A673 (cell line): ENCODE data around the gene AMZ1. TPM values are rescaled to one million over a fixed set of nuclear protein-coding genes. Genes with fewer than 3 reads are reported as not detected.
"Not testable (repeated sequence)": the region's sequence is repeated elsewhere in the genome, so short reads cannot be mapped to it uniquely, and the experiment has no call there.

Experiments used
- BruUV-seq: library from RNA; stranded (reverse); fragments of 400-500 nt; replicated peaks from 2 replicates; lab custom pipeline; 2021; lab: Mats Ljungman, UMichigan
- CTCF ChIA-PET: fragments of 300-600 bp; sonication (Branson Sonifier 250); formaldehyde crosslinking; loops from one replicate; lab custom pipeline; 2022; ENCODE audit warnings: antibody characterized with exemption; lab: Charles Lee
- POLR2A ChIA-PET: fragments of 300-600 bp; sonication (Branson Sonifier 250); formaldehyde crosslinking; loops from one replicate; lab custom pipeline; 2022; ENCODE audit warnings: antibody characterized with exemption; ENCODE audit not compliant: low non-redundant PET; lab: Charles Lee
- DNase-seq: peaks from one replicate; pipeline ENCODE4 v3.0.0-alpha.2; 2015; ENCODE audit warnings: low spot score
- H3K27ac ChIP-seq: fragments of 200-600 bp; sonication (generic); 2 replicates; pipeline ENCODE4 v1.5.1; 2016; ENCODE audit warnings: mixed run types, low read depth, mild to moderate bottlenecking, mixed read lengths, antibody characterized with exemption, low read length; ENCODE audit not compliant: poor library complexity, severe bottlenecking
- H3K27me3 ChIP-seq: fragments of 200-600 bp; sonication (generic); replicated peaks from 2 replicates; pipeline ENCODE4 v1.6.1; 2017; ENCODE audit warnings: mixed run types, low read depth, mild to moderate bottlenecking, mixed read lengths, antibody characterized with exemption, low read length; ENCODE audit not compliant: insufficient read depth, poor library complexity
- H3K36me3 ChIP-seq: fragments of 200-600 bp; sonication (generic); 2 replicates; pipeline ENCODE4 v1.6.1; 2016; ENCODE audit warnings: mixed run types, mild to moderate bottlenecking, mixed read lengths, antibody characterized with exemption, low read length; ENCODE audit not compliant: insufficient read depth, poor library complexity, severe bottlenecking
- H3K4me1 ChIP-seq: fragments of 200-600 bp; sonication (generic); 2 replicates; pipeline ENCODE4 v1.6.1; 2017; ENCODE audit warnings: mixed run types, mild to moderate bottlenecking, mixed read lengths, antibody characterized with exemption, low read length; ENCODE audit not compliant: insufficient read depth, poor library complexity, severe bottlenecking
- H3K4me3 ChIP-seq: fragments of 200-600 bp; sonication (generic); 2 replicates; pipeline ENCODE4 v1.5.1; 2016; ENCODE audit warnings: low read depth, mixed run types, mild to moderate bottlenecking, mixed read lengths, low read length; ENCODE audit not compliant: poor library complexity, severe bottlenecking
- H3K9me3 ChIP-seq: fragments of 200-600 bp; sonication (generic); 2 replicates; pipeline ENCODE4 v1.6.1; 2016; ENCODE audit warnings: mixed run types, low read depth, mild to moderate bottlenecking, mixed read lengths, antibody characterized with exemption, low read length; ENCODE audit not compliant: poor library complexity, severe bottlenecking
- CTCF ChIP-seq: fragments of 300-800, 200-600 bp; sonication (generic); conservative IDR thresholded peaks from 2 replicates; pipeline ENCODE4 v1.5.1; 2017; ENCODE audit warnings: low read depth, mild to moderate bottlenecking, antibody characterized with exemption, low read length, moderate library complexity, mixed read lengths
- EZH2 ChIP-seq: fragments of 200-600 bp; sonication (generic); IDR thresholded peaks from 2 replicates; pipeline ENCODE4 v1.6.1; 2017; ENCODE audit warnings: borderline replicate concordance, low read depth, mild to moderate bottlenecking, mixed read lengths, antibody characterized with exemption, low read length; ENCODE audit not compliant: poor library complexity, severe bottlenecking
- intact Hi-C: fragments of 100-400 bp; cut with micrococcal nuclease; formaldehyde crosslinking; loops from one replicate; pipeline ENCODE4 v1.10.0; 2022; ENCODE audit not compliant: unreplicated experiment
- total RNA-seq: library from RNA; stranded (reverse); gene quantifications from 2 replicates; pipeline ENCODE4 v1.2.3, GENCODE V29; 2021

The AMZ1 gene
- total RNA-seq, 1 experiment from 2014 or later = not detected

GRCh38 chr7:2721842-2722241 lies 33.8 kb downstream of the AMZ1 start:
- H3K4me3 ChIP-seq = no peak overlapping the region
- TF ChIP-seq EZH2 (no peak), CTCF (no peak)
- no peaks in the 10 kb centered on the region for H3K27me3 ChIP-seq
- CTCF ChIA-PET = no interaction called here
- no peaks in the 10 kb centered on the region for H3K4me1 ChIP-seq
- no peak overlapping the region for H3K27ac ChIP-seq
- BruUV-seq = no TSS peak
- intact Hi-C loops = no loop called here
- DNase-seq = no peak
- POLR2A ChIA-PET = no interaction called here
- no peaks in the 10 kb centered on the region for H3K9me3 ChIP-seq
- no peaks in the 10 kb centered on the region for H3K36me3 ChIP-seq

DNA sequence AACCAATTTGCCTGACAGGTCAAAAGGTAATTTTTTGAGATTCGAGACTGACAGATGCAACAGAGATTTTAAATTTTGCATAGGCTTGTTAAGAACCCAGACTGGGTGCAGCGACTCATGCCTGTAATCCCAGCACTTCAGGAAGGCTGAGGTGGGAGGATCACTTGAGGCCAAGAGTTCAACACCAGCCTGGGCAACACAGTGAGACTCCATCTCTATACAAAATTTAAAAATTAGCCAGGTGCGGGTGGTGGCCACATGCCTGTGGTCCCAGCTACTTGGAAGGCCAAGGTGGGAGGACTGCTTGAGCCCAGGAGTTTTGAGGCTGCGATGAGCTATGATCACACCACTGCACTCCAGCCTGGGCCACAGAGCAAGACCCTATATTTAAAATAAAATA lies 34.6 kb downstream of the AMZ1 start:
- no peaks in the 10 kb centered on the region for H3K36me3 ChIP-seq
- no peak overlapping the region for H3K4me3 ChIP-seq
- no peaks in the 10 kb centered on the region for H3K4me1 ChIP-seq
- no peak overlapping the region for H3K27ac ChIP-seq
- H3K27me3 ChIP-seq = no peaks in the 10 kb centered on the region
- ChIA-PET CTCF (no interaction called here), POLR2A (no interaction called here)
- BruUV-seq = no TSS peak
- TF ChIP-seq CTCF (no peak), EZH2 (no peak)
- no peak for DNase-seq
- intact Hi-C loops = no loop called here
- H3K9me3 ChIP-seq = no peaks in the 10 kb centered on the region

DNA sequence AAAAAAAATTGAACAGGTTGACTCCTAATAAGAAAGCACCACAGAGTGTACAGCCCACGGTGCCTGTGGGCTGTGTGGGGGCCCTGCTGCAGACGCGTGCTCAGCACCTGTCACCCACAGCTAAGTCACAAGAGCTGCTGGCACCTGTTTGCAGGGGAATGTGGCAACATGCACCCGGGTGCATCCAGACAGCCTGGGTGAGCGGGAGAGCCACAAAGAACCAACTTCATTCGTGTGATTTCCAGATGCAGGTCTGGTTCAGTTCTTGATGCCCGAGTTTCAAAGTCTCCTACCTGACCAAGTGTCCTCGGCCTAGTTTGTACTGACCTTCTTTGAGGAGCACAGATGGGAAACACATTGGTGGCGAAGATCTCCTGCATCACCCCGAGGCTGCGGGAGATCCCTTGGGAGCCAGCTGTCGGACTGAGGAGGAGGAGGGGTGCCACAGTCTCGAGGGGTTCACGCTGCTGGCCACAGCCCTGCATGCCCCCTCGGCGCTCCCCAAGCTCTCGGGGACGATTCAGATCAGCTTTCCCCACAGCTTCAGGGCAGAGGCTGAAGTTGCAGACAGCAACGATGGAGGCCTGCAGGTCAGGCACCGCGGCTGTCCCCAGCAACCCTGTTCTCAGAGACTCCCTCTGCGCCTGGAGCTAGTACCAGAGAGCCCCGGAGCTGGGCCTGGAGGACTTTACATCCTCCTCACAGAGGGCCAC lies 35.3 kb downstream of the AMZ1 start:
- no peak for DNase-seq
- no peaks in the 10 kb centered on the region for H3K36me3 ChIP-seq
- POLR2A ChIA-PET = no interaction called here

GRCh38 chr7:2724036-2724435 lies 36.0 kb downstream of the AMZ1 start:
- DNase-seq, BruUV-seq, H3K27me3 ChIP-seq, H3K4me1 ChIP-seq, H3K36me3 ChIP-seq, POLR2A ChIA-PET, CTCF ChIA-PET, H3K9me3 ChIP-seq, H3K27ac ChIP-seq, intact Hi-C loops, H3K4me3 ChIP-seq: not testable (repeated sequence)

More for the DNA sequence above, 35.3 kb downstream of the AMZ1 start:
- BruUV-seq = no TSS peak
- TF ChIP-seq CTCF (no peak), EZH2 (no peak)
- no peak overlapping the region for H3K4me3 ChIP-seq
- H3K9me3 ChIP-seq = no peaks in the 10 kb centered on the region
- CTCF ChIA-PET = no interaction called here
- intact Hi-C loops = no loop called here
- H3K4me1 ChIP-seq = no peaks in the 10 kb centered on the region
- no peaks in the 10 kb centered on the region for H3K27me3 ChIP-seq
- H3K27ac ChIP-seq = no peak overlapping the region
